ENCODE data around the gene HOXD10. TPM values are rescaled to one million over a fixed set of nuclear protein-coding genes. Genes with fewer than 3 reads are reported as not detected.

Gene HOXD10
- total and polyA plus RNA-seq, 12 donors: not detected

DNA sequence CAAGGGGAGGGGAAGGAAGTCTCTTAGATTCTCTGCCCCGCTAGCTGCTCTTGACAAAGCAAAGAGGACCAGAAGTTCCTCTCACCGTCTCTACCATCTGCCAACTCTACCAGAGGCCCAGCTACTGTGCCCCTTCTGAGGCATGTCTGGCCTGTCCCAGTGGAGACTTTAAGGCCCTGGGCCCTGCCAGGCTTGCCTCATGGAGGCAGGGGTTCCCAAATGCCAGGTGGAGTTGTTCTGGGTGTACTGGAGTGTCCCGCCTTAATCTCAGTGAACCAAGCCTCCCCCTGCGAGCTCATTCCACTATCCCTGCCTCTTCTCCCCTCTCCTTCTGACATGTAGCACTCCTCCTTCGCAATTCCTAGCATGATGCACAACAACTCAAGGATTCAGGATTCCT lies 14.7 kb upstream of the HOXD10 start:
- DNase-seq (no peak), ATAC-seq (no peak)
- H3K9me3 ChIP-seq: no peaks in the 10 kb centered on the region
- peaks cover 0 to 45% (median 25%) of the 10 kb centered on the region in 9 donors for H3K4me1 ChIP-seq
- H3K36me3 ChIP-seq: no peaks in the 10 kb centered on the region
- H3K4me3 ChIP-seq: no peak overlapping the region
- 18 to 28% methylated on average over 5 of the region's 5 CpGs for WGBS, 2 donors
- peaks cover 63 to 100% (median 100%) of the 10 kb centered on the region in 7 donors for H3K27me3 ChIP-seq
- no peak for TF ChIP-seq CTCF (IDR thresholded peaks at IDR 0.05)
- intact Hi-C loops (cut with DNase I): no loop called here
- no peak overlapping the region for H3K27ac ChIP-seq

DNA sequence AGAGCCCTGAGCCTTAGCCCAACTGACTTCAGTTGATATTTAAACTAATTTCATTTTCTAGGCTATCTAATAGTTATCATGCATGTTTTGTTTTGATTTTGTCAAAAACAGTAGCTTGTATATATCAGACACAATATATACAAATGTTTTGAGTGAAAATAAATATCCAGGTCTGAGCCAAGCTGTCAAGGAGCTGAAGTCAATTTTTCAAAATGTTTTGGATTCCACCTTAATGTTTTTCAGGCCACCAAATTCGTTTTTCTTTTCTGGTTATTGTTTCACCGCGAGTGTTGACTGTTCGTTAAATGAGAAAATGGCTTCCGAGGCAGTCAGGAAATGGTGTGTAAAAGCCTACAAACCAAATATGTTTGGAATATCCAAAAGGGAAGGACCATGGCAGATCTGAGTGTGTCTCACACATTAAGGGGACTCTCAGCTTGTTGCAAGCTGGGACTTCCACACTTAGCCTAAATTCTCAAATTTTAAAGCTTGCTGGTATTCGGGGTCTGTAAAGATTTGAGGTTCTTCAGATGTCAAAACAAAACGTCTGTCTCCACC lies 14.2 kb upstream of the HOXD10 start:
- ATAC-seq: no peak
- H3K27ac ChIP-seq: no peak overlapping the region
- intact Hi-C loops (cut with DNase I): no loop called here

GRCh38 chr2:176103194-176103593 lies 13.4 kb upstream of the HOXD10 start:
- Histone ChIP-seq H3K4me3 (no peak overlapping the region), H3K27me3 (peaks cover 65 to 99% (median 98%) of the 10 kb centered on the region in 7 donors), H3K9me3 (no peaks in the 10 kb centered on the region), H3K4me1 (peaks cover 5 to 38% (median 19%) of the 10 kb centered on the region in 9 donors), H3K36me3 (no peaks in the 10 kb centered on the region), H3K27ac (no peak overlapping the region)
- WGBS, 2 donors: 20 to 27% methylated on average over 7 of the region's 7 CpGs
- intact Hi-C loops (cut with DNase I): no loop called here
- DNase-seq (no peak), ATAC-seq (no peak)
- TF ChIP-seq CTCF (IDR thresholded peaks at IDR 0.05): no peak

More for the DNA sequence above, 14.2 kb upstream of the HOXD10 start:
- no peak for TF ChIP-seq CTCF (IDR thresholded peaks at IDR 0.05)
- no peaks in the 10 kb centered on the region for H3K36me3 ChIP-seq
- peaks cover 65 to 100% (median 100%) of the 10 kb centered on the region in 7 donors for H3K27me3 ChIP-seq
- H3K4me3 ChIP-seq: no peak overlapping the region
- DNase-seq: no peak
- no peaks in the 10 kb centered on the region for H3K9me3 ChIP-seq
- 12 to 13% methylated on average over 7 of the region's 7 CpGs for WGBS, 2 donors
- H3K4me1 ChIP-seq: peaks cover 4 to 45% (median 24%) of the 10 kb centered on the region in 9 donors

GRCh38 chr2:176103742-176104315 lies 12.7 kb upstream of the HOXD10 start:
- DNase-seq (no peak), ATAC-seq (no peak)
- Histone ChIP-seq H3K9me3 (no peaks in the 10 kb centered on the region), H3K27ac (no peak overlapping the region), H3K36me3 (no peaks in the 10 kb centered on the region), H3K27me3 (peaks cover 63 to 99% (median 98%) of the 10 kb centered on the region in 7 donors), H3K4me1 (peaks cover 0 to 34% (median 19%) of the 10 kb centered on the region in 9 donors), H3K4me3 (no peak overlapping the region)
- intact Hi-C loops (cut with DNase I): no loop called here
- WGBS, 2 donors: 4 to 5% methylated on average over 17 of the region's 17 CpGs
- no peak for TF ChIP-seq CTCF (IDR thresholded peaks at IDR 0.05)

Measured in heart right ventricle (tissue), 16 donors.